ENCODE measurements around the gene IFNGR1.
"Not testable (repeated sequence)": the region's sequence is repeated elsewhere in the genome, so short reads cannot be mapped to it uniquely, and the experiment has no call there.

The IFNGR1 gene

DNA sequence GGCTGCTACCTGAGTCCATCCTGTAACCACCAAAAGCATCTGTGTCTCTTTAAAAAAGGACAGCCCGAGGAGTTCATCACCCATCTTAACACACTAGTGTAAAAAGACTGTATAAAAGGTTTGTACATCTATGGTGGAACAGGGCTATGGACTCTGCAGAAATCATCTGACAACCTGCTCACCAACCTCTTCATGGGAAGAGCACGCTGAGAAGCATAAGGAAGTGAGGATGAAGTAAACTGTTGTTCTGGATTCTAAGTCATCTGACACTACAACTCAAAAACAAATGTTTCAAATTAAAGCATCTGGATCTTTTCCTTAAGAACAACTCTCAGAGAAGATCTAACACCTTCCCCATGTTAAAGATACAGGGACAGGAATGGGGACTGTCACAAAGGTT lies 5.4 kb downstream of the IFNGR1 start:
- no peak for DNase-seq (ENCODE audit: low read depth in 2 of 2)

DNA sequence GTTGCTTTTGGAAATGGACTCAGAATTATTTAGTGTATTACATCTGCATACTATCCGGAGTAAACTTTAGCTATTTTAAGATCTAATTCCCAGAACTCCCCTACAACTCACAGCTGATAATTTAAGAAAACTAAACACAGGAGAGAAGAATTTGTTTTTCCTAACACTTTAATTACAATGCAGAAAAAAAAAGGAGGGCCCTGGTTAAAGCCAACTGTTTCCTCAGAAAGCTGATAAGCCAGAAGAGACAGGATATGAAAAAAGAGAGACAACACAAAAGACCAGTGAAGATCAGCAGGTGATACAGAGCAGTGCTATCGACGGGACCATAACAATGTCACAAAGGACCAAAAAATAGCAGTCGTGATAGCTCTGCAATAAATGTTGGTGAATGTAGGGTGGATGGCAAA lies 5.8 kb downstream of the IFNGR1 start:
- no peak for DNase-seq (ENCODE audit: low read depth in 2 of 2)

DNA sequence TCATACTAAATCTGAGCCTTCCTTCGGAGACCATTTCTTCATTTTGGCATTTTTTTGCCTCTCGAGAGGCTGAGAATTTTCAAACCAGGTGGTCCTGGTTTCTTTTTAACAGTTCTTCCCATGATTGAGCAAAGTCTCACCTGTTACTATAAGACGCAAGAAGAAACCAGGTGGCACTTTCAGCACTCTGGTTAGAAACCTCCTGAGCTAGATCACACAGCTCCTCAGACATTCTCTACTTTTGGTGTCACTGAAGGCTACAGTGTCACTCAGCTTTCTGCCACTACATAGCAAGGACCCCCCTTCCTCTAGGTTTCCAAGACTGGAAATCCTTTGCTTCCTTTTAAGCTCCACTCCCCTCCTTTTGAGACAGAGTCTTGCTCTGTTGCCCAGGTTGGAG lies 7.3 kb downstream of the IFNGR1 start:
- no peak for DNase-seq (ENCODE audit: low read depth in 2 of 2)

DNA sequence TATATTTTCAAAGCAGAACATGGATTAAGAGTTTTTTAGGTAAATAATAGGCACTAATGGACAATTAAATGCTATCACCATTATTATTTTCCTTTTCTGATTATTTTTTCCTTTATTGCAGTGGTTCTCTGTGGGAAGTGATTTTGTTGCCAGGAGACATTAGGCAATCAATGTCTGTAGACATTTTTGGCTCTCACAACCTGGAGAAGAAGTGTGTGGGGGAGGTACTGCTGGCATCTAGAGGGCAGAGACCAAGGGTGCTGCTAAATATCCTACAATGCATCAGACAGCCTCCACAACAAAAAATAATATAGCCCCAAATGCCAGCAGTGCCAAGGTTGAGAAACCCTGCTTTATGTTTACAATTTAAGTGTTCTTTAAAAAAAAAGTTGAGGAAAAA lies 8.3 kb downstream of the IFNGR1 start:
- DNase-seq (ENCODE audit: low read depth in 2 of 2) = no peak

DNA sequence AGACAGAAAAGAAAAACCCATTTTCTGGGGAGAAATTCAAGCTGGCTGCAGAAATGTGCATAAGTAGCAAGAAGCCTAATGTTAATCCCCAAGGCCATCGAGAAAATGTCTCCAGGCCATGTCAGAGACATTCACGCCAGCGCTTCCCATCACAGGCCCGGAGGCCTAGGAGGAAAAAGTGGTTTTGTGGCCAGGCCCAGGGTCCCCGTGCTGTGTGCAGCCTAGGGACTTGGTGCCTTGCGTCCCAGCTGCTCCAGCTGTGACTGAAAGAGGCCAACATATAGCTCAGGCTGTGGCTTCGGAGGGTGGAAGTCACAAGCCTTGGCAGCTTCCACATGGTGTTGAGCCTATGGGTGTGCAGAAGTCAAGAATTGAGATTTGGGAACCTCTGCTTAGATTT lies 10.9 kb downstream of the IFNGR1 start:
- DNase-seq (ENCODE audit: low read depth in 2 of 2) = no peak

DNA sequence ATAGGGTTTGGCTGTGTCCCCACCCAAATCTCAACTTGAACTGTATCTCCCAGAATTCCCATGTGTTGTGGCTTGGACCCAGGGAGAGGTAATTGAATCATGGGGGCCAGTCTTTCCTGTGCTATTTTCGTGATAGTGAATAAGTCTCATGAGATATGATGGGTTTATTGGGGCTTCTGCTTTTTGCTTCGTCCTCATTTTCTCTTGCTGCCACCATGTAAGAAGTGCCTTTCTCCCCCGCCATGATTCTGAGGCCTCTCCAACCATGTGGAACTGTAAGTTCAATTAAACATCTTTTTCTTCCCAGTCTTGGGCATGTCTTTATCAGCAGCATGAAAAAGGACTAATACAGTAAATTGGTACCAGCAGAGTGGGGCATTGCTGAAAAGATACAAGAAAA lies 11.7 kb downstream of the IFNGR1 start:
- not testable (repeated sequence) for DNase-seq (ENCODE audit: low read depth in 2 of 2)

DNA sequence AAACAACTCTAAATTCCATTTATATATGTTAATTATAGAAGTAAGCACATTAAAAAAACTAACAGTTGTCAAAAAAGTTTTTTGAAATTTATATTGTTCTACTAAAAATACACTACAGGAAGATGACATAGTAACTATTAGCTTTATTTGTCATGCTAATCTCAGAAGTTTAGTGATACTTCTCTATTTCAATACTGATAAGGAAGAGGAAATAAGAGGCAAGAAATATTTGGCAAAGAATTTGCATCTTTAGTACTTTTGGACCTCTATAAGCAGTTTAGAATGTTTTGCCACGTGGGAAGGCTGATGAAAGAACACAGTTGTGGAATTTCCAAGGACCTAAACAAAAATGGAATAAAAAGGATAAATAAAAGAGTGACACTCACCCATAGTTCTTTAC lies 12.6 kb downstream of the IFNGR1 start:
- no peak for DNase-seq (ENCODE audit: low read depth in 2 of 2)

DNA sequence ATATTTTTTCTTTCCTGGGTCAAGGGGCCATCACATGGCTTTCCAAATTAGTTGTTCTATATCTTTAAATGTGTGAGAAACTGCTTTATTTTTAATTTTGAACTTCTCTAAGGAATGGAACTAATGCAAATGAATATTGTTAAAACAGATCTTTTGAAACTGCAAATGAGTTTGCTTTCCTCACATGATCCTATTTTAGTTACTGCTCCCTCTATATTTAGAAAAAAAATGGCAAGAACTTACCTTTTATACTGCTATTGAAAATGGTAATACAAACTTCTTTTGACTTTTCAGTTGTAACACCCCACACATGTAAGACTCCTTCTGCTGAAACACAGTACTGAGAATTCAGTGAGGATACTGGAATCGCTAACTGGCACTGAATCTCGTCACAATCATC lies 15.9 kb downstream of the IFNGR1 start:
- DNase-seq (ENCODE audit: low read depth in 2 of 2) = no peak

DNA sequence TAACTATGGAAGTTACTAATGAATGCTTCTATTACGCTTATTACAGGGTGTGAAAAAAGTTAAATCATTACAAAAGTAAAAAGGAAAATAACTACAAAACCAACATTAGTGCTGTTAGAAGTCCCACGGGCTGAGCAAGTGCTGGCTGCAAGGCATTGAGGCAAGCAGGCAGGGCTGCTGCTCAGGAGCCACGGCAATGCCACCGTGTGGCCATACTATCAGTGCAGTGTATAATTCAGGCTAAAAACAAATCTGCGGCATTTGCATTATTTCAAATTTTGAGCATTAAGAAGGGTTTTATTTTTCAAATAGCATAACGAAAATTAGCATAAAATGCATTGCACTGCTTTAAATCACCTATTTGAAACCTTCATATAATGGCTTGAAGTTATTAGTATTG lies 17.1 kb downstream of the IFNGR1 start:
- no peak for DNase-seq (ENCODE audit: low read depth in 2 of 2)

DNA sequence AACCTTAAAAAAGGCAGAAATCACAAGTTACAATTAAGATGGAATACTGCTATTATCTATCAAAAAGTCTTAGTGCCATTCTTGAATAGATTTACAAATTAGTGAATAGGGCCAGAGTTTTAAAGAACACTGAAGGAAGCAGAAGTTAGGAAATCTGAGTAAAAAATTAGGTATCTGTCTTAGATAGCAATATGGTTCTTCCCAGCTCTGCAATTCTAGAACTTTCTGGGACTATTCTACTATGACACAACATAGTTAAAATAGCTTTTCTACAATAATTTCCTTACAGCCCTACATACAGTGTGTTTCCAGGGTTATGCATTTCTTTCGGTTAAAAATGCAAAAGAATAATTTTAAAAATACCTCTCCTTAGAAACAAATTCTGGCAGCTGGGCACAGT lies 18.2 kb downstream of the IFNGR1 start:
- no peak for DNase-seq (ENCODE audit: low read depth in 2 of 2)

DNA sequence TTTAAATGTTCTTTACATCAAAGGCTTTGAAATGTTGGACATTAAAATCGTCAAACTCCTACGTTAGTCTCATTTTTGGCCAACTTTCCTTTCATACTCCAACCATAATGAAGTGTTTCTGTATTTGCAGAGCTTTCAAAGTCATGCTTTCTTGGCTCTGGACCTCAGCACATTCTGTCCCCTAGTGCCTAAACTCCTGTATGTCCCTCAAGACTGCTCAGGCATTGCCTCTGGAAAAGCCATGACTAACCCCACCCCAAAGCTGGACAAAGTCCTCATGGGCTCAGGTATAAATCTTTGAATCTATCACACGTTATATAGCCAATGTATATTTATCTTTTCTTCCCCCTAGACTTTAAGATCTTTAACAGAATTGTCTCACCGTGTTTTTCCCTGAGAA lies 18.9 kb downstream of the IFNGR1 start:
- DNase-seq (ENCODE audit: low read depth in 2 of 2) = no peak

DNA sequence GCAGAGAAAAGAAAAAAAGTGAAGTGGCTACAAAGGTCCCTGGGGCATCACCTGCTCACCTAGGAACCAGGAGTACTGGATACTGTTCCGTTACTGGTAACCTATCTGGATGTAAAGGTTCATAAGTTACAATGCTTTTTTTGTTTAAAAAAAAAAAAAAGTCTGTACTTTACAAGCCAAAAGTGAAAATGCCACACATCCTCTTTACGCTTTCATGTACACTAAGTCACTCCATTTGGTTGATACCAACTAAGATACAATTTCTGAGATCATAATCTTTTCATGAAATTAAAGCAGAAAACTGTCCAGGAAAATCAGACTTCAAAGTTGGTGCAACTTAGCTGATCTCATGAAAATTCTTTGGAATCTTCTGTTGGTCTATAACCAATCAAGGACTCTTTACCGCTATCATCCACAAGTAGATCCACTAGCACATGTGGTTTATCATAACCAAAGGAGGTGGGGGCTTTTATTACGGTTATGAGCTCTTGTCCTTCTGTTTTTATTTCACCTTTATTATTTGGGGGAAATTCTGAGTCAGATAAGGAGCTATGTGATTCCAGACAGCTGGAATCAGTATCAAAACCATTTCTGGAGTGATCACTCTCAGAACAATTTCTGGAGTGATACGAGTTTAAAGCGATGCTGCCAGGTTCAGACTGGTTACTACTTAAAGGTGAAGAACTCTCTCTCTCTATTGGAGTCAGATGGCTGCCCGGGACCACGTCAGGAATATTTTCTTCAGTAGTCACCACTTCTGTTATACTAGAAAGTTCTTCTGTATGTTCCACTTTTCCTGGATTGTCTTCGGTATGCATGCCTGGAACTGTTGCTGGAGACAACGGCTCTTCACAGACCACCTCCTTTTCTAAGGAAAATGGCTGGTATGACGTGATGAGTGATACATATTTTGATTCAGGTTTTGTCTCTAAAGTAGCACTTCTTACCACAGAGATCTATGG lies 21.2 kb downstream of the IFNGR1 start:
- DNase-seq (ENCODE audit: low read depth in 2 of 2) = no peak

DNA sequence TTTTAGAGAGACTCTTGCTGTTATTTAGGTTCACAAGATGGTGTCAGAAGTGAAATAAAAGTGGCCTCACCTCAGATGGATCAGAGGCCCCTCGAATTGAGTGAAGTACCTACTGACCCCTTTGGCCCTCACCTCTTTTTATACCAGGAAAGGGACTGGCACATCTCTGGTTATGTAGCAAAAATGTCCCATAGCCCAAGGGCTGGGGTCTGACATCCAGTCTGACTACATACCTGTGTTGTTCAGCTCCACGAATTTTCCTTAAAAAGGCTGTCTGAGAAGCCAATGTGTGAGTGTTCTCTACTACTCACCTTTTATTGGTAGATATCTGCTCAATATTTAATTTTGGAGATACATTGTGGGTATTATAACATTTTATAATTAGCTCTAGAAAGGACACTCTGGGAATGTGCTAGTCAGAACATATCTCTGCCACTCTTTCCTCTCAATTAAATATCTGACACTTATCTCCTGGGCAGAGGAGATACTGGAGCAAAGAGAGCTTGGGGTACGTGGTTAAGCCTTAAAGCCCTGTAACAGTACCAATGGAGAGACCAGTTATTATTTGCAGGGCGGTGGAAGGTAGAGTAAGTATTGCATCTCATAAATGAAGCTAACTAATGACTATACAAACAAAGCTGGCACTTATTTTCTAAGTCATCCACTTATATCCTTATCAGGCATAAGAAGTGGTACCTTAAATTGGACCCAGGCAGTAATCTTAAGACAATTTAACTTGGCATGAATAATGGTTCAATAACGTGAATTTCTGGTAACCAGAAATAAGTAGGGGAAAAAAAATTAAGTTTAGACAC lies 25.7 kb downstream of the IFNGR1 start:
- no peak for DNase-seq (ENCODE audit: low read depth in 2 of 2)

DNA sequence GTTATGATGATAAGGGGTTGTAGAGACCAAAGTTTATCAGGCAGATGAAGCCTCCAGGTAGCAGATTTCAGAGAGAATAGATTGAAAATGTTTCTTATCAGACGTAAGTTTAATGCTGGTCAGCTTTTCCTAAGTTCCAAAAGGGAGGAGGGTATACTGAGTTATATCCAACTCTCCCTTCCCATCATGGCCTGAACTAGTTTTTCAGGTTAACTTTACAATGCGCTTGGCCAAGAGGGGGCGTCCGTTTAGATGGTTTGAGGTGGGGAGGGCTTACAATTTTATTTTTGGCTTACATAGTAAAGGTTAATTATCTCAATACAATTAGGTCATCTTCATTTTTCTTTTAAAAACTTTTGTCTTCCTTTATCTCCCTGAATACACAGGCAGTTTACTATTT lies 26.4 kb downstream of the IFNGR1 start:
- no peak for DNase-seq (ENCODE audit: low read depth in 2 of 2)

DNA sequence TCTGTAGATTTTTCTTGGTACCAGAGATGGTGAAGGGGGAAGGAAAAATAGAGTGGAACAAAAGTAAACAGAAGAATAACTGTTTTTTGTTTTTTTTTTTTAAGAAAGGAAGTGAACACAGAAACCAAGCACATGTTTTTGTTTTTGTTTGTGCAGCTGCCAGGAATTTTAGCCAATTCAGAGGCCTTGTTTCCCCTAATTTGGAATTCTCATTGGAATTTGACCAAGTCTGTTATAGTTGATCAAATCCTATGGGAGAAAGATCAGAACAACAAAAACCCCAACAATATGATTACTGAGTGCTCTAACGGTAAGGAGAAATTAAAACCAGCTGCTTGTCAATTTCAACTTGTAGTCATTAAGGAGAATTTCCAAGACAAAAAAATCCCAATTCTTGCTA lies 27.5 kb downstream of the IFNGR1 start:
- DNase-seq (ENCODE audit: low read depth in 2 of 2) = no peak

DNA sequence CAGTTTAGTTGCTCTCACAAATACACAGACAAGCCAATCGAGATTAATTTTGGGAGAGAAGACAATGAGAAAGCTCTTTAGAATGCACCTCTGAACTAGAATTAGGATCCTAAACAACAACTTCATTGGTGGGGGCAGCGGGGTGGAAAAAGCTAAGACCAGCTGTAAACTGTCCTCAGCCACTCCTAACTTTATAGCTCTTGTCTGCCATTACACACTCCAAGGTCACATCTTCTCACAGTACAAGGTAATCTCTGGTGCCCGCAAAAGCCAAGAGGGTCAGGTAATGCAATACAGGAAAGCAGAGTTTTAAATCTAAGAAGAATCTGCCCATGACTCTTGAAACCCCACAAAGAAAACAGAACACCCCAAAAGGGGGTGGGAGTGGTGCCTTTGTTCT lies 27.9 kb downstream of the IFNGR1 start:
- DNase-seq (ENCODE audit: low read depth in 2 of 2) = no peak

DNA sequence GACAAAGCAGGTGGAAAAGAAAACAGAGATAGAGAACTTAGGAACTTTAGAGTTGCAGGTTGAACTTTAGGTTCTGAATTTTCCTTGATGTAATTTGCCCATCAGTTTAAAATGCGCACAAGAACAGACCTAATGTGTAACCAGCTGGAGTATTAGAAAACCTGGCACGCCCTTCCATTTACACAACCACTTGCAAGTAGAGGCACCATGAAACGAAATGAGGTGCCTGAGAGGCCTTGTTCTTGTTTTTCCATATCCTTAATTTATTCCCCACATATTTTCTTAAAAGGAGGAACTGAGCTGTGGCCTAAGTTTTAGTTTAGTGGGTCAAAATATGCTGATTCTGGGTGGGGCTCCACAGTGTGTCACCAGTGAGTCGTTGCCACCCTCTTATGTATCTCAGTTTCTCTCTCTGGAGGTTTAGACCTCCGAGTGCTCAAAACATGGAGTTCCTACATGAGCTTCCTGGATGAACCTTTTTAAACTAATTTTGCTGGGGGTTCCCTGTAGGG lies 28.5 kb downstream of the IFNGR1 start:
- DNase-seq (ENCODE audit: low read depth in 2 of 2) = no peak

DNA sequence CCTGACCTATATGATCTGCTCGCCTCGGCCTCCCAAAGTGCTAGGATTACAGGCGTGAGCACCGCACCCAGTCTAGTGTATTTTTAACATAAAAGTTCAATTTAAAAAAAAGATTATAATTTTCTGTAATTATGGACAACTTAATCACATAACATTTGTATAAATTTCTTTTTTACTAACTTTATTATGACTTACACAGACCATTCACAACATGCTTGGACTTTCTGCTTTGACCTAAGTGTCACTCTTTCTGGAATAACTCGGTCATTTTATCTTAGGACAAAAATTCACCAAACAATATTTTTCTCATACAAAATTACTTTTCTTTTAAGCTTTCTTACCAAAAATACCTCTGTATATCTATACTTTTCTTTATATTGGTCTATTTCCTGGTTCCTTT lies 30.3 kb downstream of the IFNGR1 start:
- no peak for DNase-seq (ENCODE audit: low read depth in 2 of 2)

DNA sequence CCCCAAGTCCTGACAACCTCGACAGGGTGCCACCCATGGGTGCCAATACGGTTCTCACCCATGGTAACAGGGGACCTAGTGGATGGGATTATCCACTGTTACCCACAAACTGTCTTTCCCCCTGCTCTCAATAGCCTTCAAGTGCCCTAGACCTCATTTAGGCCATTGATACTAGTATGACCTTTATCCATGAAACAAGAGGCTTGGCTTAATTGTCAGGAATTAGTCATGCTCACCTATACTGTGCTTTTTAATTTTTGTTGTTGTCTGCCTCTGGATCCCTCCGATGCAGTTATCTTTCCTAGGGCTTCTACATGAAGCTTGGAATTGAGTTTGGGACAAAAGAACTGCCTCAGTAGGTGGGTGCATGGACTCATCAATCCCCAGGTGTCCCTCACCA lies 33.9 kb downstream of the IFNGR1 start:
- no peak for DNase-seq (ENCODE audit: low read depth in 2 of 2)

DNA sequence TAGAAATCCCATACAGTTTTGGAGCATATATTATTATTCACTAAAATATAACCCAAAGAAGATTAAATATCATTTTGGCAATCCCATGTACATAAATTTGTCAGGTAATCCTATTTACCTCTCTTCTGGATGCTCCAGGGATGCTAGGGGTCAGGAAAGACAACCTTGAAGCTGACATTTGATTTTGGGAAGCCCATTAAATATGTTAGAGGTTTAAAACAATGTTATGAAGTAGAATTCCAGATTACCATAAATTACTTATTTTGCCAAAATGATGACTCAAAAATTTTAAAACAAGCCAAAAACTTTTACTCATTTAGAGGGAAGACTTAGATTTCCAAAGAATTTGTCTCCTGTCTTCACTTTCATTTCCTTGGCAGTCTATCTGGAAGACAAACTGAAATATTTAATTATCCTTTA lies 36.5 kb downstream of the IFNGR1 start:
- no peak for DNase-seq (ENCODE audit: low read depth in 2 of 2)

DNA sequence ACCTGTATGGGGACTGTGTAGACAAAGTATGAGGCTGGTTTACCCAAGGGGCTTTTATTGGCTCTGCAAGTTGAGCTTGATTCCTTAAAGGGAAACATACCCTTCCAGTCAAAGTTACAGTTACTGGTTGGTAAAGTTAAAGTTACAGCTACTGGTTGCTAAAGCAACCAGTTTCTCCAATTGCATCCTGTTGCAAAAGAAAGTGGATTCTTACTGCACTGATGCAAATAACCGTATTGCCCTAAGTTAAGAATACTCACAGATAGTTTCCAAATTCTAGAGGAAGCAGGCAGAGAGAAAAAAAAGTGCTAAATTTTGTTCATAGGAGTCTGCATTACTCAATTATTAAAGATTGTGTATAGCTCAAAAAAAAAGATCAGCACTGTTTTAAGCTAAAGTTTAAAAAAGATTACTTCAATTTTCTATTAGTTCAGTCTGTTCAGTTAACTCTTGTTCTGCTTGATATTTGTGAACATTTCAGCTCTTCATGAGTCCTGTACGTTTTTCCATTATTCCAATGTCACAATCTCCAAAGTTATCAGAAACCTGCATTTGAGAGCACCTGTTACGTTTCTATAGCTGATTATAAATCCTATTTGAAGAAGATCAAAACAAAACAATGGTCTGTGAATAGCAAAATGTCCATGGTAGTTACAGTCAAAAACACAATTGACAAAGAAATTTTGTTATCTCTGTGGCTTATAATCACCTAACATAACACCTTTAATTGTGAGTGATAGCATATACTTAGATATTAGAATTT lies 37.1 kb downstream of the IFNGR1 start:
- DNase-seq (ENCODE audit: low read depth in 2 of 2) = no peak

DNA sequence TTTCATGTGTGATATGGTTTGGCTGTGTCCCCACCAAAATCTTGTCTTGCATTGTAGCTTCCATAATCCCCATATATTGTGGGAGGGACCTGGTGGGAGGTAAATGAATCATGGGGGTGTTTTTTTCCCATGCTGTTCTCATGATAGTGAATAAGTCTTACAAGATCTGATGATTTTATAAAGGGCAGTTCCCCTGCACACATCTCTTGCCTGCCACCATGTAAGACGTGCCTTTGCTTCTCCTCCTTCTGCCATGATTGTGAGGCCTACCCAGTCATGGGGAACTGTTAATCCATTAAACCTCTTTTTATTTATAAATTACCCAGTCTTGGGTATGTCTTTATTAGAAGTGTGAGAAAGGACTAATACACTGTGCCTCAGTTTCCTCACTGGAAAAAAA lies 41.6 kb downstream of the IFNGR1 start:
- no peak for DNase-seq (ENCODE audit: low read depth in 2 of 2)

All from activated CD4-positive, alpha-beta T cell treated with anti-CD3 and anti-CD28 coated beads for 24 hours (primary cell).